ENCODE measurements around the gene GPC3. TPM values are rescaled to one million over a fixed set of nuclear protein-coding genes. Genes with fewer than 3 reads are reported as not detected.

Gene GPC3
- total RNA-seq, 1 donor from 2014 or later, result 628 TPM

DNA sequence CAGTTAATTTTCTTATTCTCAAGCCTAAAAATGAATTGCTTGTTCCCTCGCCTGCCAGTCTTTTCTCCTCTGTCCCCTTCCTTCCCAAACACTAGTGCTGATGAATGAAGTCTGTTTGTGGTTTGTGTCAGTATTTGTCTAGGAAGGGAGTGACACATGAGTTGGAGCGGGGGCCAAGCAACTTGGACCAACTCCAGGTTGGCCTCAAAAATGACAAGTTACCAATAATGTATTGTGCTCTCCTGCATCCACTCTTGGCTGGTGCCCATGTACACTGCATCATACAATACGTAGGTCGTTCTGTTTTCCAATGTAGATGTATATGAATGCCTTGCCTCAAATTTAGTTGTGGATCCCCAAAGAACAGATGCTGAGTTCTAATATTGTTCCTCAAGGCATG, 347.1 kb downstream of the GPC3 start:
- no peaks in the 10 kb centered on the region for H3K27me3 Mint-ChIP-seq
- no peak overlapping the region for H3K27ac Mint-ChIP-seq
- no peaks in the 10 kb centered on the region for H3K9me3 Mint-ChIP-seq
- no peak for DNase-seq (ENCODE audit: extremely low spot score, unreplicated experiment)
- peaks cover 4% of the 10 kb centered on the region for H3K36me3 Mint-ChIP-seq
- TF ChIP-seq, protein P1, sequence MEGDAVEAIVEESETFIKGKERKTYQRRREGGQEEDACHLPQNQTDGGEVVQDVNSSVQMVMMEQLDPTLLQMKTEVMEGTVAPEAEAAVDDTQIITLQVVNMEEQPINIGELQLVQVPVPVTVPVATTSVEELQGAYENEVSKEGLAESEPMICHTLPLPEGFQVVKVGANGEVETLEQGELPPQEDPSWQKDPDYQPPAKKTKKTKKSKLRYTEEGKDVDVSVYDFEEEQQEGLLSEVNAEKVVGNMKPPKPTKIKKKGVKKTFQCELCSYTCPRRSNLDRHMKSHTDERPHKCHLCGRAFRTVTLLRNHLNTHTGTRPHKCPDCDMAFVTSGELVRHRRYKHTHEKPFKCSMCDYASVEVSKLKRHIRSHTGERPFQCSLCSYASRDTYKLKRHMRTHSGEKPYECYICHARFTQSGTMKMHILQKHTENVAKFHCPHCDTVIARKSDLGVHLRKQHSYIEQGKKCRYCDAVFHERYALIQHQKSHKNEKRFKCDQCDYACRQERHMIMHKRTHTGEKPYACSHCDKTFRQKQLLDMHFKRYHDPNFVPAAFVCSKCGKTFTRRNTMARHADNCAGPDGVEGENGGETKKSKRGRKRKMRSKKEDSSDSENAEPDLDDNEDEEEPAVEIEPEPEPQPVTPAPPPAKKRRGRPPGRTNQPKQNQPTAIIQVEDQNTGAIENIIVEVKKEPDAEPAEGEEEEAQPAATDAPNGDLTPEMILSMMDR (conservative IDR thresholded peaks at IDR 0.05), result no peak
- H3K4me3 Mint-ChIP-seq, result no peak overlapping the region
- H3K4me1 Mint-ChIP-seq (ENCODE audit: unreplicated experiment), result peaks cover 38% of the 10 kb centered on the region

DNA sequence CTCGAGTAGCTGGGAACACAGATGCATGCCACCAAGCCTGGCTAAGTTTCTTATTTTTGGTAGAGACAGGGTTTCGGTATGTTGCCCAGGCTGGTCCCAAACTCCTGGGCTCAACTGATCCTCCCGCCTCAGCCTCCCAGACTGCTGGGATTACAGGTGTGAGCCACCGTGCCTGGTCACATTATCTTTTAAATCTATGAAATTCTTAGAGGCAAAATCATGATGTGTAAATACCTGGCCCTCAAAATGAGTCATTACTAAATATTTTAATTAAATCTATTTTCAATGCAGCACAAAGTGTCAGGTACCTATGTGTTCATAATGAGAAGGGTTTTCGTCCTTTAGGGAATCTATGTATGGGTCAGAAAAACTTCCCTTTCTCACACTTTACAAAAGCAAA, 347.6 kb downstream of the GPC3 start:
- Mint-ChIP-seq H3K9me3 (no peaks in the 10 kb centered on the region), H3K36me3 (peaks cover 4% of the 10 kb centered on the region), H3K27ac (no peak overlapping the region), H3K4me1 (ENCODE audit: unreplicated experiment) (peaks cover 38% of the 10 kb centered on the region), H3K27me3 (no peaks in the 10 kb centered on the region), H3K4me3 (no peak overlapping the region)
- TF ChIP-seq, protein P1 (conservative IDR thresholded peaks at IDR 0.05), result no peak
- no peak for DNase-seq (ENCODE audit: extremely low spot score, unreplicated experiment)

DNA sequence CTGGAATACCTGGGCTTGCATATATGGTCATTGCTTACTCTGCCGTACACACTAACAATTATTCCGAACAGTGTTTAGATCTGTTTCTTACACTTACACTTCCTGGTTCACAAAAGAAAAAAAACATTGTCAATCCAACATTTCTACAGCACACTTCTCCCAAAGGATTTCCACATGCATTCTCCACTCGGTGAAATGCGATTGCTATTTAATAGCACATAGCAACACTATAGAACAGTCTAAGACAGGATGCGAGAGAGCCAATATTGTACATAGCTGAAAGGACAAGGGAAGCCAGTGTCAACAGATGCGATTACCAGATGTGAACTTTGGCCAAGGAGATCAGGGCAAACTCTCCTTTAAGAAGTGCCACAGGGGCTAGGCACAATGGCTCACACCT, 349.4 kb downstream of the GPC3 start:
- H3K27ac Mint-ChIP-seq, result peak overlapping the region; percentile 1
- no peak overlapping the region for H3K4me3 Mint-ChIP-seq
- peaks cover 3% of the 10 kb centered on the region for H3K36me3 Mint-ChIP-seq
- TF ChIP-seq, protein P1 (conservative IDR thresholded peaks at IDR 0.05), result no peak
- peaks cover 28% of the 10 kb centered on the region for H3K4me1 Mint-ChIP-seq (ENCODE audit: unreplicated experiment)
- no peaks in the 10 kb centered on the region for H3K9me3 Mint-ChIP-seq
- no peak for DNase-seq (ENCODE audit: extremely low spot score, unreplicated experiment)
- H3K27me3 Mint-ChIP-seq, result no peaks in the 10 kb centered on the region

DNA sequence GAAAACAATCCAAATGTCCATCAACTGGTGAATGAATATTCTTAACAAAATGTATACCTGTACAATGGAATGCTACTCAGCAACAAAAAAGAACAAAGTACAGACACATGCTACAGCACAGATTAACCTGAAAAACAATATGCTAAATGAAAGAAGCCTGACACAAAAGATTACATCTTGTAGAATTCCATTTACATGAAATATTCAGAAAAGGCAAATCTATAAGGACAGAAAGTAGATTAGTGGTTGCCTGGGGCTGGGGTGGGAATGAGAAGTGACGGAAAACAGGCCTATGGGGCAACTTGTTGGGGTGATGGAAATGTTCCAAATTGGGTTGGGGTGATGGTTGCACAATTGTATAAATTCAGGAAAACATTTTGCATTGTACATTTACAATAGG, 351.0 kb downstream of the GPC3 start:
- TF ChIP-seq, protein P1 (conservative IDR thresholded peaks at IDR 0.05), result no peak
- Mint-ChIP-seq H3K9me3 (no peaks in the 10 kb centered on the region), H3K36me3 (peaks cover 7% of the 10 kb centered on the region), H3K4me1 (ENCODE audit: unreplicated experiment) (peaks cover 19% of the 10 kb centered on the region), H3K27ac (no peak overlapping the region), H3K27me3 (no peaks in the 10 kb centered on the region), H3K4me3 (no peak overlapping the region)
- no peak for DNase-seq (ENCODE audit: extremely low spot score, unreplicated experiment)

DNA sequence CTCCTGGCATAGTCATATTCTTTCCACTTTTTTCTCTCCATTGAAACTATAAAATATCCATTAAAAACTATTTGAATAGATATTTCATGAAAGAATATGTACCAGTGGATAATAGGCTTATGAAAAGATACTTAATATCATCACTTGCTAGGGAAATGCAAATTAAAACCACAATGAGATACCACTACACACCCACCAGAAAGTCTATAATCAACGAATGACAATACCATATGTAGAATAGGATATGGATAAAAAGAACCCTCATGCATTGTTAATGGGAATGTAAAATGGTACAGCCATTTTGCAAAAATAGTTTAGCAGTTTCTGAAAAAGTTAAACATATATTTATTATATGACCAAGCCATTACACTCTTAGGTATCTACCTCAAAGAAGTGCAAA, 351.4 kb downstream of the GPC3 start:
- H3K9me3 Mint-ChIP-seq, result no peaks in the 10 kb centered on the region
- peaks cover 16% of the 10 kb centered on the region for H3K4me1 Mint-ChIP-seq (ENCODE audit: unreplicated experiment)
- TF ChIP-seq, protein P1 (conservative IDR thresholded peaks at IDR 0.05), result no peak
- DNase-seq (ENCODE audit: extremely low spot score, unreplicated experiment), result no peak
- H3K4me3 Mint-ChIP-seq, result no peak overlapping the region
- H3K27ac Mint-ChIP-seq, result no peak overlapping the region
- peaks cover 8% of the 10 kb centered on the region for H3K36me3 Mint-ChIP-seq
- H3K27me3 Mint-ChIP-seq, result no peaks in the 10 kb centered on the region

DNA sequence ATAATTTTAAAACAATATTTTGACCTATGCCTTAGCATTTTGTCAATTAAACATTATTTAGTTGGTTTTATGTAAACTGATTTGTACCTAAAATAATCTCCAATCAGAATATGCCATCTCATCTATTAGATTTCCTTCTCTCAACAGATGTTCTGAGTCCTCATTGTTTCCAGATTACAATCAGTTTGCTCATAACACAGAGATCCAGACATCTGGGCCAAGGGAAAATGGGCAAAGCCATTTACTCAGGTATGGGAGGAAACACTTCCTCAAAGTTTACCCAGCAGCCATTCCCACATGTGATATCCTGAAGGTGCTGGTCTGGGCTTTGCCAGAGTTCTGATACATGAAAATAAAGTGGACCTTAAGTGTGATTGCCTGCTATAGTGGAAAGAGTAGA, 352.2 kb downstream of the GPC3 start:
- H3K27me3 Mint-ChIP-seq, result no peaks in the 10 kb centered on the region
- TF ChIP-seq, protein P1 (conservative IDR thresholded peaks at IDR 0.05), result no peak

More for the DNA sequence above, 352.2 kb downstream of the GPC3 start:
- DNase-seq (ENCODE audit: extremely low spot score, unreplicated experiment), result no peak
- Mint-ChIP-seq H3K27ac (no peak overlapping the region), H3K4me1 (ENCODE audit: unreplicated experiment) (peaks cover 14% of the 10 kb centered on the region), H3K9me3 (no peaks in the 10 kb centered on the region), H3K4me3 (no peak overlapping the region), H3K36me3 (peaks cover 12% of the 10 kb centered on the region)

Measured in type B pancreatic cell (in vitro differentiated cells).